Stomach (tissue), 9 donors: ENCODE results near the gene CBLC. TPM values are rescaled to one million over a fixed set of nuclear protein-coding genes. Genes with fewer than 3 reads are reported as not detected.
"Not testable (repeated sequence)": the region's sequence is repeated elsewhere in the genome, so short reads cannot be mapped to it uniquely, and the experiment has no call there.

ENCODE experiments used
- DNase-seq, 2 donors: peaks; one replicate each; pipeline versions ENCODE4 v3.0.0 to v3.0.0-alpha.2; 2013 to 2019
- H3K27ac ChIP-seq, 5 donors: fragments of 200-600 bp in 4 of 5; sonication (generic) in 4 of 5; one replicate each; pipeline ENCODE4 v1.5.1; 2013 to 2019; ENCODE audit warnings: mild to moderate bottlenecking in 1 of 5, moderate library complexity in 1 of 5
- H3K27me3 ChIP-seq, 3 donors: fragments of 200-600 bp; sonication (generic); one replicate each; pipeline ENCODE4 v1.5.1; 2017 to 2019; ENCODE audit warnings: mixed run types in 1 of 3
- H3K36me3 ChIP-seq, 4 donors: fragments of 200-600 bp; sonication (generic); 1 replicate in 3 of 4; 2 replicates in 1 of 4; pipeline ENCODE4 v1.5.1; 2016 to 2019
- H3K4me1 ChIP-seq, 4 donors: fragments of 200-600 bp; sonication (generic); one replicate each; pipeline ENCODE4 v1.5.1; 2016 to 2019
- H3K4me3 ChIP-seq, 4 donors: fragments of 200-600 bp; sonication (generic) in 3 of 4; one replicate each; pipeline ENCODE4 v1.5.1; 2016 to 2019; ENCODE audit warnings: mild to moderate bottlenecking in 1 of 4
- H3K9me3 ChIP-seq, 4 donors: fragments of 200-600 bp; sonication (generic); one replicate each; pipeline ENCODE4 v1.5.1; 2016 to 2019
- CTCF ChIP-seq, 7 experiments: fragments of 450-650 bp in 4 of 7; fragments of 200-600 bp in 3 of 7; sonication (generic) in 3 of 7; IDR thresholded peaks; one replicate each; pipeline ENCODE4 v1.5.1; 2016 to 2019; ENCODE audit warnings: antibody characterized with exemption in 7 of 7, control low read depth in 2 of 7, mild to moderate bottlenecking in 1 of 7
- EP300 ChIP-seq: sonication (generic); formaldehyde crosslinking; IDR thresholded peaks from one replicate; pipeline ENCODE4 v1.6.1; 2017; ENCODE audit warnings: antibody characterized with exemption
- POLR2A ChIP-seq, 4 donors: fragments of 450-650 bp; IDR thresholded peaks; one replicate each; pipeline ENCODE4 v1.6.1; 2016; ENCODE audit warnings: antibody characterized with exemption in 4 of 4, control low read depth in 2 of 4, mild to moderate bottlenecking in 1 of 4, moderate library complexity in 1 of 4
- POLR2AphosphoS5 ChIP-seq, 3 donors: sonication (generic); formaldehyde crosslinking; IDR thresholded peaks; one replicate each; pipeline ENCODE4 v1.6.1; 2016; ENCODE audit warnings: antibody characterized with exemption in 3 of 3
- WGBS, 5 donors: extraction: QIAGEN DNeasy Blood & Tissue Kit in 3 of 5; methylation state at CpG; one replicate each; pipeline versions ENCODE4 v1.1.5 to v1.1.7; 2013 to 2018; 5-methylcytosine and 5-hydroxymethylcytosine counted together
- intact Hi-C: fragments of 100-400 bp; cut with DNase I; formaldehyde crosslinking; loops from one replicate; pipeline ENCODE4 v1.15.1; 2023; ENCODE audit warnings: low total_unique reads
- polyA plus RNA-seq, 3 donors: library from polyadenylated mRNA; stranded (reverse); fragments of 200-250 nt; gene quantifications; one replicate each; pipeline ENCODE4 v1.2.3, GENCODE V29; 2013
- total RNA-seq, 5 donors: library from RNA; depleted of rRNA; stranded (reverse); fragments of >200 nt; gene quantifications; one replicate each; pipeline versions ENCODE4 v1.1.0 to v1.2.3, GENCODE V29; 2014 to 2016
- donor health status: healthy with polysubstance abuse.
- donor health status: Bipolar disorder and iron deficiency.
- donor health status: healthy.

Gene CBLC
- total and polyA plus RNA-seq, 8 donors = 13.2 to 178 (median 42.8) TPM

GRCh38 chr19:44765949-44766335 is 11.7 kb upstream of the CBLC start:
- 79 to 93% (median 87%) methylated on average over 3 of the region's 3 CpGs for WGBS, 5 donors
- no peaks in the 10 kb centered on the region for H3K27me3 ChIP-seq
- H3K4me1 ChIP-seq = peaks cover 3 to 38% (median 9%) of the 10 kb centered on the region in 4 donors
- no peak for DNase-seq
- peaks cover 0 to 11% (median 7%) of the 10 kb centered on the region in 4 donors for H3K36me3 ChIP-seq
- H3K4me3 ChIP-seq = no peak overlapping the region
- H3K9me3 ChIP-seq = peaks cover 0 to 5% (median 0%) of the 10 kb centered on the region in 4 donors
- no peak for TF ChIP-seq POLR2A (IDR thresholded peaks at IDR 0.05)
- no peak for TF ChIP-seq EP300
- TF ChIP-seq CTCF (IDR thresholded peaks at IDR 0.05) = no peak
- TF ChIP-seq POLR2AphosphoS5 (IDR thresholded peaks at IDR 0.05) = no peak
- peak overlapping the region in 2 of 5 donors; percentile 32 to 54 for H3K27ac ChIP-seq
- intact Hi-C loops = no loop called here

- Histone ChIP-seq H3K27ac (peak overlapping the region in 1 of 5 donors; percentile 5), H3K4me3 (no peak overlapping the region), H3K36me3 (no peaks in the 10 kb centered on the region), H3K27me3 (no peaks in the 10 kb centered on the region), H3K9me3 (peaks cover 0 to 5% (median 0%) of the 10 kb centered on the region in 4 donors), H3K4me1 (peaks cover 3 to 36% (median 9%) of the 10 kb centered on the region in 4 donors)
- TF ChIP-seq CTCF (IDR thresholded peaks at IDR 0.05) = no peak
- TF ChIP-seq POLR2AphosphoS5 (IDR thresholded peaks at IDR 0.05) = no peak
- intact Hi-C loops = no loop called here
- no peak for DNase-seq
- 69 to 80% (median 75%) methylated on average over 10 to 11 of the region's 11 CpGs for WGBS, 5 donors
Measured at GRCh38 chr19:44767295-44768180, 10.2 kb upstream of the CBLC start.

- peak; percentile 97 to 98 for DNase-seq
- TF ChIP-seq POLR2AphosphoS5 (IDR thresholded peaks at IDR 0.05) (peak in 1 of 3 donors; percentile 85), EP300 (no peak), CTCF (IDR thresholded peaks at IDR 0.05) (peak in 6 of 7 experiments; percentile 14 to 96 (median 88)), POLR2A (IDR thresholded peaks at IDR 0.05) (no peak)
- H3K4me1 ChIP-seq = peaks cover 3 to 16% (median 12%) of the 10 kb centered on the region in 4 donors
- WGBS, 5 donors = 16 to 18% (median 16%) methylated on average over 15 of the region's 15 CpGs
- intact Hi-C loops = loop anchor here (5.0 kb wide), 1 partner anchor 48 kb away; no protein-coding TSS in a partner anchor
- H3K27me3 ChIP-seq = no peaks in the 10 kb centered on the region
- H3K4me3 ChIP-seq = peak overlapping the region in 1 of 4 donors; percentile 8
- peaks cover 0 to 5% (median 0%) of the 10 kb centered on the region in 4 donors for H3K9me3 ChIP-seq
- H3K27ac ChIP-seq = peak overlapping the region in 4 of 5 donors; percentile 13 to 55 (median 43)
- H3K36me3 ChIP-seq = no peaks in the 10 kb centered on the region
Measured at GRCh38 chr19:44770550-44771257, 7.0 kb upstream of the CBLC start.

- intact Hi-C loops = loop anchor here (5.0 kb wide), 1 partner anchor 50 kb away; no protein-coding TSS in a partner anchor
- H3K27me3 ChIP-seq, H3K9me3 ChIP-seq, H3K4me3 ChIP-seq, DNase-seq, H3K27ac ChIP-seq, H3K36me3 ChIP-seq: not testable (repeated sequence)
- H3K4me1 ChIP-seq = peaks cover 3 to 28% (median 21%) of the 10 kb centered on the region in 4 donors
- 79 to 88% (median 85%) methylated on average over 18 of the region's 18 CpGs for WGBS, 5 donors
Measured at GRCh38 chr19:44772144-44772543, 5.5 kb upstream of the CBLC start.
